ENCODE measurements around the gene FEM1C.

DNA sequence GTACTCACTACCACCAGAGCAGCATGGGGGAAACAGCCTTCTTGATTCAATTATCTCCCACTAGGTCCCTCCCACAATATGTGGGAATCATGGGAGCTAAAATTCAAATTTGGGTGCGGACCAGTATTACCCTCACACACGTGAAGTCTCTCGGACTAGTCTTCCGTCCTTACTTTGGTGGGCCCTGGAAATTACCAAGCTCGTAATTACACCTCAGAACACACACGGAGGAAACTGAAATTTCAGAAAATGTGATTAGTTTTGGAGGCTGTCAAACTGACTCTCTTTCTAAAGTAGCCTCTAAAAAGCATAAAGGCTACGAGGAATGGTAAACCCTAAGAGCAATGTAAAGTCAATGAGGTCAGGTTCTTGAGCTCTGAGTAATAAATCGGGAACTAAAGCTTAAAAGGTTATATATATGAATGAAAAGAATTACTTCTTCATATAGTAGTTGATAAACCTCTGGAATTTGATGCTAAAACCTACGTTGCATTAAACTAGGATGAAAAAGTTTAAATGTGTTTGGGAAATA, 842 bp upstream of the FEM1C start:
- TF ChIP-seq, protein P1, sequence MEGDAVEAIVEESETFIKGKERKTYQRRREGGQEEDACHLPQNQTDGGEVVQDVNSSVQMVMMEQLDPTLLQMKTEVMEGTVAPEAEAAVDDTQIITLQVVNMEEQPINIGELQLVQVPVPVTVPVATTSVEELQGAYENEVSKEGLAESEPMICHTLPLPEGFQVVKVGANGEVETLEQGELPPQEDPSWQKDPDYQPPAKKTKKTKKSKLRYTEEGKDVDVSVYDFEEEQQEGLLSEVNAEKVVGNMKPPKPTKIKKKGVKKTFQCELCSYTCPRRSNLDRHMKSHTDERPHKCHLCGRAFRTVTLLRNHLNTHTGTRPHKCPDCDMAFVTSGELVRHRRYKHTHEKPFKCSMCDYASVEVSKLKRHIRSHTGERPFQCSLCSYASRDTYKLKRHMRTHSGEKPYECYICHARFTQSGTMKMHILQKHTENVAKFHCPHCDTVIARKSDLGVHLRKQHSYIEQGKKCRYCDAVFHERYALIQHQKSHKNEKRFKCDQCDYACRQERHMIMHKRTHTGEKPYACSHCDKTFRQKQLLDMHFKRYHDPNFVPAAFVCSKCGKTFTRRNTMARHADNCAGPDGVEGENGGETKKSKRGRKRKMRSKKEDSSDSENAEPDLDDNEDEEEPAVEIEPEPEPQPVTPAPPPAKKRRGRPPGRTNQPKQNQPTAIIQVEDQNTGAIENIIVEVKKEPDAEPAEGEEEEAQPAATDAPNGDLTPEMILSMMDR (conservative IDR thresholded peaks at IDR 0.05; ENCODE audit: low read length) = no peak
- TF ChIP-seq EZH2phosphoT487 (IDR thresholded peaks at IDR 0.05; ENCODE audit: borderline replicate concordance) = no peak
